GM23338 (cell line): ENCODE measurements around the gene QRICH2. TPM values are rescaled to one million over a fixed set of nuclear protein-coding genes. Genes with fewer than 3 reads are reported as not detected.

ENCODE experiments used
- ATAC-seq: fragments of 200-7000 bp; cut with Tn5 transposase; 3 replicates; pipeline ENCODE4 v1.9.1; 2020
- DNase-seq: peaks from one replicate; pipeline ENCODE4 v3.0.0-alpha.2; 2015; ENCODE audit warnings: low spot score
- H2AFZ ChIP-seq: fragments of 200-600 bp; sonication (generic); 2 replicates; pipeline ENCODE4 v1.8.0; 2016; ENCODE audit warnings: antibody characterized with exemption, mild to moderate bottlenecking, moderate library complexity
- H3F3A ChIP-seq: fragments of 200-600 bp; sonication (generic); replicated peaks from 2 replicates; pipeline ENCODE4 v1.8.0; 2017; ENCODE audit warnings: antibody characterized with exemption, mixed run types, low read depth
- H3K27ac ChIP-seq: fragments of 200-600 bp; sonication (generic); 2 replicates; pipeline ENCODE4 v1.6.1; 2016; ENCODE audit warnings: low read depth
- H3K27me3 ChIP-seq: fragments of 200-600 bp; sonication (generic); 2 replicates; pipeline ENCODE4 v1.8.0; 2016; ENCODE audit warnings: mild to moderate bottlenecking, mixed run types, moderate library complexity; ENCODE audit not compliant: insufficient read depth
- H3K36me3 ChIP-seq: fragments of 200-600 bp; sonication (generic); 2 replicates; pipeline ENCODE4 v1.8.0; 2016; ENCODE audit warnings: mild to moderate bottlenecking; ENCODE audit not compliant: insufficient read depth
- H3K4me1 ChIP-seq: fragments of 200-600 bp; sonication (generic); 2 replicates; pipeline ENCODE4 v1.8.0; 2016; ENCODE audit warnings: mild to moderate bottlenecking, moderate library complexity; ENCODE audit not compliant: insufficient read depth
- H3K4me2 ChIP-seq: fragments of 200-600 bp; sonication (generic); 2 replicates; pipeline ENCODE4 v1.7.1; 2017; ENCODE audit warnings: mixed run types
- H3K4me3 ChIP-seq: fragments of 200-600 bp; sonication (generic); 2 replicates; pipeline ENCODE4 v1.6.1; 2016; ENCODE audit warnings: mixed run types
- H3K79me2 ChIP-seq: fragments of 200-600 bp; sonication (generic); replicated peaks from 2 replicates; pipeline ENCODE4 v1.8.0; 2017; ENCODE audit warnings: mild to moderate bottlenecking; ENCODE audit not compliant: insufficient read depth
- H3K9me2 ChIP-seq: fragments of 200-600 bp; sonication (generic); 2 replicates; pipeline ENCODE4 v1.8.0; 2017; ENCODE audit not compliant: insufficient read depth
- H4K20me1 ChIP-seq: fragments of 200-600 bp; sonication (generic); replicated peaks from 2 replicates; pipeline ENCODE4 v1.8.0; 2017; ENCODE audit warnings: mild to moderate bottlenecking; ENCODE audit not compliant: insufficient read depth
- H3K27ac Mint-ChIP-seq: 2 replicates; pipeline ENCODE4 v1.8.0; 2020; ENCODE audit warnings: inconsistent platforms, mild to moderate bottlenecking, moderate library complexity, mixed read lengths
- H3K27me3 Mint-ChIP-seq: 3 replicates; pipeline ENCODE4 v1.8.0; 2022; ENCODE audit warnings: low read depth, mild to moderate bottlenecking, moderate library complexity, mixed read lengths, inconsistent platforms; ENCODE audit not compliant: insufficient read depth, poor library complexity
- H3K36me3 Mint-ChIP-seq: 3 replicates; pipeline ENCODE4 v1.8.0; 2021; ENCODE audit warnings: low read depth, mild to moderate bottlenecking, inconsistent platforms, moderate library complexity, mixed read lengths
- H3K4me1 Mint-ChIP-seq: 3 replicates; pipeline ENCODE4 v1.8.0; 2020; ENCODE audit warnings: mild to moderate bottlenecking, inconsistent platforms, mixed read lengths
- H3K4me3 Mint-ChIP-seq: 3 replicates; pipeline ENCODE4 v1.8.0; 2021; ENCODE audit warnings: moderate library complexity, mild to moderate bottlenecking, inconsistent platforms, mixed read lengths
- H3K9me3 Mint-ChIP-seq: 3 replicates; pipeline ENCODE4 v1.8.0; 2020; ENCODE audit warnings: moderate library complexity, mild to moderate bottlenecking, inconsistent platforms, mixed read lengths
- CREB1 ChIP-seq: fragments of 250-450 bp; sonication (Bioruptor Pico); IDR thresholded peaks from 2 replicates; pipeline ENCODE4 v1.5.0; 2020; ENCODE audit warnings: low read depth, mild to moderate bottlenecking, moderate library complexity
- EZH2 ChIP-seq: fragments of 200-600 bp; sonication (generic); IDR thresholded peaks from one replicate; pipeline ENCODE4 v1.8.0; 2017; ENCODE audit warnings: antibody characterized with exemption, mild to moderate bottlenecking, low read depth; ENCODE audit not compliant: unreplicated experiment
- EZH2phosphoT487 ChIP-seq: fragments of 200-600 bp; sonication (generic); IDR thresholded peaks from one replicate; pipeline ENCODE4 v1.8.1; 2018; ENCODE audit warnings: antibody characterized with exemption; ENCODE audit not compliant: unreplicated experiment
- JUNB ChIP-seq: IDR thresholded peaks from one replicate; pipeline ENCODE4 v1.6.1; 2016; ENCODE audit warnings: antibody characterized with exemption; ENCODE audit not compliant: unreplicated experiment
- NANOG ChIP-seq: IDR thresholded peaks from 2 replicates; pipeline ENCODE4 v1.6.1; 2016; ENCODE audit warnings: antibody characterized with exemption, borderline replicate concordance
- POLR2AphosphoS5 ChIP-seq: IDR thresholded peaks from 2 replicates; pipeline ENCODE4 v1.6.1; 2016; ENCODE audit warnings: antibody characterized with exemption, low read depth
- STAT1 ChIP-seq: IDR thresholded peaks from one replicate; pipeline ENCODE4 v1.6.1; 2016; ENCODE audit warnings: antibody characterized with exemption; ENCODE audit not compliant: unreplicated experiment
- ZNF114 ChIP-seq: fragments of 250-450 bp; sonication (Bioruptor Pico); IDR thresholded peaks from 2 replicates; pipeline ENCODE4 v1.5.0; 2020; ENCODE audit warnings: mild to moderate bottlenecking, moderate library complexity
- ZNF331 ChIP-seq: fragments of 250-450 bp; sonication (Bioruptor Pico); IDR thresholded peaks from 2 replicates; pipeline ENCODE4 v1.5.0; 2020; ENCODE audit warnings: low read depth, mild to moderate bottlenecking, moderate library complexity
- polyA plus RNA-seq: library from polyadenylated mRNA; unstranded; fragments of >200 nt; fragmentation: Nextera tagmentation; extraction: Ambion mirVana; gene quantifications from 2 replicates; pipeline ENCODE4 v1.2.1, GENCODE V29; 2016
- total RNA-seq: library from RNA; depleted of rRNA; stranded (reverse); fragments of >200 nt; shearing (Covaris generic); gene quantifications from 2 replicates; pipeline ENCODE4 v1.2.3, GENCODE V29; 2014
- TF ChIP-seq, protein P1 (sequence below): IDR thresholded peaks from 2 replicates; pipeline ENCODE4 v1.6.1; 2016; ENCODE audit warnings: antibody characterized with exemption
- TF ChIP-seq, protein P2 (sequence below), 2 experiments: fragments of 200-600 bp in 1 of 2; sonication (generic) in 1 of 2; conservative IDR thresholded peaks; 2 replicates each; pipeline versions ENCODE4 v1.5.1 to v1.6.1; 2016 to 2017; ENCODE audit warnings: antibody characterized with exemption in 2 of 2, low read depth in 2 of 2, mild to moderate bottlenecking in 2 of 2, moderate library complexity in 1 of 2
- TF ChIP-seq, protein P3 (sequence below): fragments of 250-450 bp; sonication (Bioruptor Pico); IDR thresholded peaks from 2 replicates; pipeline ENCODE4 v1.5.0; 2020; ENCODE audit warnings: mild to moderate bottlenecking, moderate library complexity
- TF ChIP-seq, protein P4 (sequence below): IDR thresholded peaks from one replicate; pipeline ENCODE4 v1.6.1; 2018; ENCODE audit warnings: antibody characterized with exemption; ENCODE audit not compliant: unreplicated experiment

Gene QRICH2
- total and polyA plus RNA-seq, 2 experiments from 2014 or later, result 2.2 to 3.7 TPM

DNA sequence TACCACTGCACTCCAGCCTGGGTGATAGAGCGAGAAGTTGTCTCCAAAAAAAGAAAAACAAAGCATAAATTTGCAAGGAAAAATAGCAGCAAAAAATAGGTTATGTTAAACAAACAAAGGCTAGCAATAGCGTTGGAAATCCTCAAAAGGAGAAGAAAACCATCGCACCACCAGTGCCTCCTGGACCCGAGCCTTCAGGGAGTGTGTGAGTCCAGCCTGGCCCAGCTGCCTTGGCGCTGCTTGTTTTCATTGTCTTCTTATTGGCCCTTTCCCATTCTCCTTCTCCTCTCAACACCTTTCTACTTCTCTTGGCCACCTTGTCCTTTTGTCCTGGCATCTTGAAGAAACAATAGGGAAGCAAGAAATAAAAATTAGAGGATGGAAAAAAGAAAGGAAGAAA, 47.4 kb downstream of the QRICH2 start:
- H3K9me3 Mint-ChIP-seq, result no peaks in the 10 kb centered on the region
- H3K4me3 Mint-ChIP-seq, result no peak overlapping the region
- H3K27ac Mint-ChIP-seq, result no peak overlapping the region
- TF ChIP-seq JUNB (no peak), EZH2phosphoT487 (no peak), NANOG (no peak), POLR2AphosphoS5 (no peak), STAT1 (no peak), ZNF114 (CRISPR knock-in tag) (no peak), ZNF331 (CRISPR knock-in tag) (no peak), EZH2 (no peak), CREB1 (CRISPR knock-in tag) (no peak)
- TF ChIP-seq, protein P1, sequence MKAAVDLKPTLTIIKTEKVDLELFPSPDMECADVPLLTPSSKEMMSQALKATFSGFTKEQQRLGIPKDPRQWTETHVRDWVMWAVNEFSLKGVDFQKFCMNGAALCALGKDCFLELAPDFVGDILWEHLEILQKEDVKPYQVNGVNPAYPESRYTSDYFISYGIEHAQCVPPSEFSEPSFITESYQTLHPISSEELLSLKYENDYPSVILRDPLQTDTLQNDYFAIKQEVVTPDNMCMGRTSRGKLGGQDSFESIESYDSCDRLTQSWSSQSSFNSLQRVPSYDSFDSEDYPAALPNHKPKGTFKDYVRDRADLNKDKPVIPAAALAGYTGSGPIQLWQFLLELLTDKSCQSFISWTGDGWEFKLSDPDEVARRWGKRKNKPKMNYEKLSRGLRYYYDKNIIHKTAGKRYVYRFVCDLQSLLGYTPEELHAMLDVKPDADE, result no peak
- TF ChIP-seq, protein P2, sequence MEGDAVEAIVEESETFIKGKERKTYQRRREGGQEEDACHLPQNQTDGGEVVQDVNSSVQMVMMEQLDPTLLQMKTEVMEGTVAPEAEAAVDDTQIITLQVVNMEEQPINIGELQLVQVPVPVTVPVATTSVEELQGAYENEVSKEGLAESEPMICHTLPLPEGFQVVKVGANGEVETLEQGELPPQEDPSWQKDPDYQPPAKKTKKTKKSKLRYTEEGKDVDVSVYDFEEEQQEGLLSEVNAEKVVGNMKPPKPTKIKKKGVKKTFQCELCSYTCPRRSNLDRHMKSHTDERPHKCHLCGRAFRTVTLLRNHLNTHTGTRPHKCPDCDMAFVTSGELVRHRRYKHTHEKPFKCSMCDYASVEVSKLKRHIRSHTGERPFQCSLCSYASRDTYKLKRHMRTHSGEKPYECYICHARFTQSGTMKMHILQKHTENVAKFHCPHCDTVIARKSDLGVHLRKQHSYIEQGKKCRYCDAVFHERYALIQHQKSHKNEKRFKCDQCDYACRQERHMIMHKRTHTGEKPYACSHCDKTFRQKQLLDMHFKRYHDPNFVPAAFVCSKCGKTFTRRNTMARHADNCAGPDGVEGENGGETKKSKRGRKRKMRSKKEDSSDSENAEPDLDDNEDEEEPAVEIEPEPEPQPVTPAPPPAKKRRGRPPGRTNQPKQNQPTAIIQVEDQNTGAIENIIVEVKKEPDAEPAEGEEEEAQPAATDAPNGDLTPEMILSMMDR (conservative IDR thresholded peaks at IDR 0.05; ENCODE audit: low read depth in 2 of 2), result no peak
- TF ChIP-seq, protein P3, sequence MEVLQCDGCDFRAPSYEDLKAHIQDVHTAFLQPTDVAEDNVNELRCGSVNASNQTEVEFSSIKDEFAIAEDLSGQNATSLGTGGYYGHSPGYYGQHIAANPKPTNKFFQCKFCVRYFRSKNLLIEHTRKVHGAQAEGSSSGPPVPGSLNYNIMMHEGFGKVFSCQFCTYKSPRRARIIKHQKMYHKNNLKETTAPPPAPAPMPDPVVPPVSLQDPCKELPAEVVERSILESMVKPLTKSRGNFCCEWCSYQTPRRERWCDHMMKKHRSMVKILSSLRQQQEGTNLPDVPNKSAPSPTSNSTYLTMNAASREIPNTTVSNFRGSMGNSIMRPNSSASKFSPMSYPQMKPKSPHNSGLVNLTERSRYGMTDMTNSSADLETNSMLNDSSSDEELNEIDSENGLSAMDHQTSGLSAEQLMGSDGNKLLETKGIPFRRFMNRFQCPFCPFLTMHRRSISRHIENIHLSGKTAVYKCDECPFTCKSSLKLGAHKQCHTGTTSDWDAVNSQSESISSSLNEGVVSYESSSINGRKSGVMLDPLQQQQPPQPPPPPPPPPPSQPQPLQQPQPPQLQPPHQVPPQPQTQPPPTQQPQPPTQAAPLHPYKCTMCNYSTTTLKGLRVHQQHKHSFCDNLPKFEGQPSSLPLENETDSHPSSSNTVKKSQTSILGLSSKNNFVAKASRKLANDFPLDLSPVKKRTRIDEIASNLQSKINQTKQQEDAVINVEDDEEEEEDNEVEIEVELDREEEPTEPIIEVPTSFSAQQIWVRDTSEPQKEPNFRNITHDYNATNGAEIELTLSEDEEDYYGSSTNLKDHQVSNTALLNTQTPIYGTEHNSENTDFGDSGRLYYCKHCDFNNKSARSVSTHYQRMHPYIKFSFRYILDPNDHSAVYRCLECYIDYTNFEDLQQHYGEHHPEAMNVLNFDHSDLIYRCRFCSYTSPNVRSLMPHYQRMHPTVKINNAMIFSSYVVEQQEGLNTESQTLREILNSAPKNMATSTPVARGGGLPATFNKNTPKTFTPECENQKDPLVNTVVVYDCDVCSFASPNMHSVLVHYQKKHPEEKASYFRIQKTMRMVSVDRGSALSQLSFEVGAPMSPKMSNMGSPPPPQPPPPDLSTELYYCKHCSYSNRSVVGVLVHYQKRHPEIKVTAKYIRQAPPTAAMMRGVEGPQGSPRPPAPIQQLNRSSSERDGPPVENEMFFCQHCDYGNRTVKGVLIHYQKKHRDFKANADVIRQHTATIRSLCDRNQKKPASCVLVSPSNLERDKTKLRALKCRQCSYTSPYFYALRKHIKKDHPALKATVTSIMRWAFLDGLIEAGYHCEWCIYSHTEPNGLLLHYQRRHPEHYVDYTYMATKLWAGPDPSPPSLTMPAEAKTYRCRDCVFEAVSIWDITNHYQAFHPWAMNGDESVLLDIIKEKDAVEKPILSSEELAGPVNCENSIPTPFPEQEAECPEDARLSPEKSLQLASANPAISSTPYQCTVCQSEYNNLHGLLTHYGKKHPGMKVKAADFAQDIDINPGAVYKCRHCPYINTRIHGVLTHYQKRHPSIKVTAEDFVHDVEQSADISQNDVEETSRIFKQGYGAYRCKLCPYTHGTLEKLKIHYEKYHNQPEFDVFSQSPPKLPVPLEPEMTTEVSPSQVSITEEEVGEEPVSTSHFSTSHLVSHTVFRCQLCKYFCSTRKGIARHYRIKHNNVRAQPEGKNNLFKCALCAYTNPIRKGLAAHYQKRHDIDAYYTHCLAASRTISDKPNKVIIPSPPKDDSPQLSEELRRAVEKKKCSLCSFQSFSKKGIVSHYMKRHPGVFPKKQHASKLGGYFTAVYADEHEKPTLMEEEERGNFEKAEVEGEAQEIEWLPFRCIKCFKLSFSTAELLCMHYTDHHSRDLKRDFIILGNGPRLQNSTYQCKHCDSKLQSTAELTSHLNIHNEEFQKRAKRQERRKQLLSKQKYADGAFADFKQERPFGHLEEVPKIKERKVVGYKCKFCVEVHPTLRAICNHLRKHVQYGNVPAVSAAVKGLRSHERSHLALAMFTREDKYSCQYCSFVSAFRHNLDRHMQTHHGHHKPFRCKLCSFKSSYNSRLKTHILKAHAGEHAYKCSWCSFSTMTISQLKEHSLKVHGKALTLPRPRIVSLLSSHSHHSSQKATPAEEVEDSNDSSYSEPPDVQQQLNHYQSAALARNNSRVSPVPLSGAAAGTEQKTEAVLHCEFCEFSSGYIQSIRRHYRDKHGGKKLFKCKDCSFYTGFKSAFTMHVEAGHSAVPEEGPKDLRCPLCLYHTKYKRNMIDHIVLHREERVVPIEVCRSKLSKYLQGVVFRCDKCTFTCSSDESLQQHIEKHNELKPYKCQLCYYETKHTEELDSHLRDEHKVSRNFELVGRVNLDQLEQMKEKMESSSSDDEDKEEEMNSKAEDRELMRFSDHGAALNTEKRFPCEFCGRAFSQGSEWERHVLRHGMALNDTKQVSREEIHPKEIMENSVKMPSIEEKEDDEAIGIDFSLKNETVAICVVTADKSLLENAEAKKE (CRISPR knock-in tag), result no peak
- TF ChIP-seq, protein P4, sequence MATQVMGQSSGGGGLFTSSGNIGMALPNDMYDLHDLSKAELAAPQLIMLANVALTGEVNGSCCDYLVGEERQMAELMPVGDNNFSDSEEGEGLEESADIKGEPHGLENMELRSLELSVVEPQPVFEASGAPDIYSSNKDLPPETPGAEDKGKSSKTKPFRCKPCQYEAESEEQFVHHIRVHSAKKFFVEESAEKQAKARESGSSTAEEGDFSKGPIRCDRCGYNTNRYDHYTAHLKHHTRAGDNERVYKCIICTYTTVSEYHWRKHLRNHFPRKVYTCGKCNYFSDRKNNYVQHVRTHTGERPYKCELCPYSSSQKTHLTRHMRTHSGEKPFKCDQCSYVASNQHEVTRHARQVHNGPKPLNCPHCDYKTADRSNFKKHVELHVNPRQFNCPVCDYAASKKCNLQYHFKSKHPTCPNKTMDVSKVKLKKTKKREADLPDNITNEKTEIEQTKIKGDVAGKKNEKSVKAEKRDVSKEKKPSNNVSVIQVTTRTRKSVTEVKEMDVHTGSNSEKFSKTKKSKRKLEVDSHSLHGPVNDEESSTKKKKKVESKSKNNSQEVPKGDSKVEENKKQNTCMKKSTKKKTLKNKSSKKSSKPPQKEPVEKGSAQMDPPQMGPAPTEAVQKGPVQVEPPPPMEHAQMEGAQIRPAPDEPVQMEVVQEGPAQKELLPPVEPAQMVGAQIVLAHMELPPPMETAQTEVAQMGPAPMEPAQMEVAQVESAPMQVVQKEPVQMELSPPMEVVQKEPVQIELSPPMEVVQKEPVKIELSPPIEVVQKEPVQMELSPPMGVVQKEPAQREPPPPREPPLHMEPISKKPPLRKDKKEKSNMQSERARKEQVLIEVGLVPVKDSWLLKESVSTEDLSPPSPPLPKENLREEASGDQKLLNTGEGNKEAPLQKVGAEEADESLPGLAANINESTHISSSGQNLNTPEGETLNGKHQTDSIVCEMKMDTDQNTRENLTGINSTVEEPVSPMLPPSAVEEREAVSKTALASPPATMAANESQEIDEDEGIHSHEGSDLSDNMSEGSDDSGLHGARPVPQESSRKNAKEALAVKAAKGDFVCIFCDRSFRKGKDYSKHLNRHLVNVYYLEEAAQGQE, result no peak
- H3K4me1 Mint-ChIP-seq, result peaks cover 15% of the 10 kb centered on the region
- Histone ChIP-seq H3K36me3 (no peaks in the 10 kb centered on the region), H3K27me3 (no peaks in the 10 kb centered on the region), H3F3A (0 out of 2 replicates have a peak, but pooled peaks cover 5% of the 10 kb centered on the region), H4K20me1 (no peaks in the 10 kb centered on the region), H2AFZ (peak overlapping the region; percentile 87; the same call in 1 of the 2 replicates), H3K27ac (0 out of 2 replicates have a peak overlapping the region, but pooled peaks have one; percentile 39), H3K4me1 (peaks cover 5% of the 10 kb centered on the region; the same call in 1 of the 2 replicates), H3K4me2 (no peak overlapping the region), H3K9me2 (no peaks in the 10 kb centered on the region), H3K79me2 (no peaks in the 10 kb centered on the region), H3K4me3 (no peak overlapping the region)
- peaks cover 9% of the 10 kb centered on the region for H3K27me3 Mint-ChIP-seq
- DNase-seq (no peak), ATAC-seq (no peak)
- H3K36me3 Mint-ChIP-seq, result 0 out of 3 replicates have a peak, but pooled peaks cover 2% of the 10 kb centered on the region
